Right lung (tissue), 5 donors: ENCODE results near the gene KCND3. TPM values are rescaled to one million over a fixed set of nuclear protein-coding genes. Genes with fewer than 3 reads are reported as not detected.

Source experiments
- DNase-seq, 2 donors: peaks; one replicate each; pipeline ENCODE4 v3.0.0-alpha.2; 2013
- polyA plus RNA-seq, 5 donors: library from polyadenylated mRNA; unstranded; fragments of 120-200 nt; gene quantifications; one replicate each; pipeline versions ENCODE4 v1.2.1 to v1.2.3, GENCODE V29; 2013; ENCODE audit warnings: inconsistent platforms in 1 of 5, low replicate concordance in 1 of 5; ENCODE audit not compliant: insufficient read length in 5 of 5, insufficient read depth in 1 of 5

The KCND3 gene
- polyA plus RNA-seq, 5 donors, result 0.40 to 0.85 (median 0.49) TPM

DNA sequence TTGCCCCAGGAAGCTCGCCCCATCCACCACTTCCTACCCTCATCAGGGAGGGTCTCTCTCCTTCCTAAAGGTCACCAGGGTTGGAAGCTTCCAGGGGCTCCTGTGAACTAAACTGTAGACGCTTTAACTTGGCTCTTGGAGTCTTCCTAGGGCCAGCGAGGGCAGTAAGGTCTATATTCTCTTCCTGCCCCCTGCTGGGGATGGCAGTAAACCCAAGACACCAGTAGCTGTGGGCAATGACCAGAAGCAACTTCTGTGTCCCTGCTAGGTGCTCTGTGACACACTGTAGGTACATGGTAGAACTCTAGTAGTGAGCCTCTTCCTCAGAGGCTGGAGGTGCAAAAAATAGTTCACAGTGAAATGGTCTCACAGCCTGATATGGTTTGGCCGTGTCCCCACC lies 30.0 kb downstream of the KCND3 start:
- no peak for DNase-seq

DNA sequence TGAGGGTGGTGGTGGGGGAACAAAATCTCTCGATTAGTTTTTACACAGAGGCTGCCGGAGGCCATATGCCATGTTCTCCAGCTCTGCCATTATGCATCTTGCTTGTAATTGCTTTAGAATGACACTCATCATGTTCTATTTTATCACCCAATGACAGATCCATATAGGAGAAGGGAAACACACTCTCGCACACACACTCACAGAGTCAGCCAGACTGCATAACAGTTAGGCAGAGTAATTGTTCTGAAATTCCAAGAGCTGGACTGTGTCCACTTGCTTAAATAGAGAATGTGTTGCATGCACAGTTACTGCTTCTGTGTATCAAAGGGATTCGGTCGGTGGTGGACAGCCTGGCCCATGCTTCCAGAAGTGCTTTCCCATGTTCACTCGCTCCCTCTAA lies 30.6 kb downstream of the KCND3 start:
- DNase-seq, result no peak

DNA sequence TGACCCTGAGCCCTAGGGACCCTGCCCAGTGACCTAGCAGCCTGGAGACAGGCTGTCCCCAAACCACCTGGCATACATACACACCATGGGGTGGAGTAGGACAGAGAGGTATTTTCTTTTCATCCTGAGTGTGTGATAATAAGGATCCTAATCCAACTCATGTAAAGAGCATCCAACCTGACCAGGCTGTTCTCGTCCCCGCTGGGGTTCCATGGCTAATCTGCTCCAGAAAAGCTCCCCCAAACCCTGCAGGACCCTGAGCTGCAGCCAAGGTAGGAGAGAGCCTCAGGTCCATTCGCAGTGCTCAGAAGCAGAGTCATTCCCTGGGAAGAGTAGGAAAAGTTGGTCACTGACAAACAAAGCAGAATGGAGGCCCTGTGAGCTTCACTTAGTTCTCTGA lies 31.4 kb downstream of the KCND3 start:
- no peak for DNase-seq

DNA sequence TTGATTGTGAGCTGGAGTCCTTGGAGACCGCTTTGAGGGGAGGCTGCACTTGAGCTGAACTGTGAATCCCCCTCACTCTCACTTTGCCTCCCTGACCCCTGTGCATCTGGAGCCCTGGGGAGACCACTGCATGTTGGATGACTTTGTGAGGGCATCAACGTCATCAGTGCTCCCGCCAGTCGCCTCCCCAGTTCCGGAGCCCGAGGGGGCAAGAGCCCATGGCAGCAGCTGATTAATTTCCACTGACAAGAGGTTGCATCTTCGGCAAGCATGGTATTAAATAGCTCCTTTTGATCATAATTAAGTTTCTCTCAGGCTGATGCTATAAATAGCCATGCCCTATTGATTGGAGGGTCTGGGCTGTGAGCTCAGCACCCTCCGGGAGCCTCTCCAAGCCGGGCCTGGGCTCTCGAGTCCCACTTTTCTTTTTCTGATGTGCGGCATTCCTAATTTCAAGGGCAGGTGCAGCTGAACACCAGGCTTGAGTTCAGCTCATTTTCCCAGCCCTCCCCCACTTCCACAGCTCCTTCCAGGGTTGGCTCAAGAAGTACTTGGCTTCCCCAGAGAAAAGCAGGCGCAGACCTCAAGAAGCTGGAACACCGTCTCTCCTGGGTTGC lies 33.2 kb downstream of the KCND3 start:
- DNase-seq, result peak; percentile 4 to 10

DNA sequence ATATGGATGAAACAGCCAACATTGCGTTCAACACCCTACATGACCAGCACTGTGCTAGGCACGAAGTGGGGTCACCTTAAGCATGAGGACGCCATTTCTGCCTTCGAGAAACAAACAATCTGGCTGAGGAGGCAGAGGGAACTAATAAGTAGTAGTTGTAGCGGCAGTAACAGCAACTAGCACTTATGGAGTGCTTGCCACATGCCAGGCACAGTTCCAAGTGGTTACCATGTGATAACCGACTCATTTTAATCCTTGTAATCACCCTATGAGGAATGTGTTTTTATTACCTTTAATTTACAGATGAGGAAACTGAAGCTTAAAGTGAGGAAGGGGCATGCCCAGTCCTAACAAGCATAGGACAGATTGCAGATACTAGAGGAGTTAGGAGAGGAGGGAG lies 33.7 kb downstream of the KCND3 start:
- peak in 1 of 2 donors; percentile 1 for DNase-seq

DNA sequence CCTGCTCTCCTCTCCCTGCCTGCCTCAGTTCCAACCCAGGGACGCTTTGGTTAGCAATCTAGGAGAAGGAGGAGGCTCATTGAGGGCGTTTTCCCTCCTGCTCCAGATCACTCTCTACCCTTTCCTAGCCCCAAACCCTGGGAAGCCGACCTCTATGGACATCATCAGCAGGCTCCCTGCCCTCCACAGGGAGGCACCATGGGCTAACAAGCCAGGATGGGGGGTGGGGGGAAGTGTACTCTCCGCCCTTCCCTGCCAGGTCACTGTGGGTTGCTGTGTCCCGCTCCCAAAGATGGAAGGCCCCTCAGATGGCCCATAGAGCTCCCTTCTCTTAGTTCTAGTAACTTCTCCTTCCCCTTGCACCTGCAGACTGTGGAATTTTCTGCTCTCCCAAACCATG lies 35.7 kb downstream of the KCND3 start:
- DNase-seq, result no peak

DNA sequence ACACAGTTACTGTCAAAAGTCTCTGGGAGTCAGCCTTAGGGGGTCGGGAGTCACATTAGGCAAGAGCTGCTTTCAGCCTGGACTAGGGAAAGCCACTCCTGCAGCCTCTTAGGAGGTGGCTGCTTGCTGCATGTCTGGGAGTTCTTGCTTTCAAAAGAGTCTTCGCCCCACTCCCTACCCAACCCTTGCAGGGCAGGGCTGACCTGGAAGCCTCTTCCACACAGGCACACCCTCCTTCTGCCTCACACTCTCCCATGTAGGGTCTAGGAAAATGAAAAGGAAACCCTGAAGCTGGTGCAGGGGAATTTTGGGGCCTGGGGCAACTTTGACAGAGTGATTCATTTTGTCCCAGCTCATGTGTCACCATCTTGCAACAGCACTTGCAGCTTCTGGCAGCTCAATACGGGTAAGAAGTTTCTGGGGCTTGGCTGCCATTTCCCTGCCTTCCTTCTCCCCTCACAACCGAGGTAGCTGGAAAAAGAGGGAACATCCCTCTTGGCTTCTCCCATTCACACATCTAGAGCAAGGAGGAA lies 37.3 kb downstream of the KCND3 start:
- DNase-seq, result no peak

DNA sequence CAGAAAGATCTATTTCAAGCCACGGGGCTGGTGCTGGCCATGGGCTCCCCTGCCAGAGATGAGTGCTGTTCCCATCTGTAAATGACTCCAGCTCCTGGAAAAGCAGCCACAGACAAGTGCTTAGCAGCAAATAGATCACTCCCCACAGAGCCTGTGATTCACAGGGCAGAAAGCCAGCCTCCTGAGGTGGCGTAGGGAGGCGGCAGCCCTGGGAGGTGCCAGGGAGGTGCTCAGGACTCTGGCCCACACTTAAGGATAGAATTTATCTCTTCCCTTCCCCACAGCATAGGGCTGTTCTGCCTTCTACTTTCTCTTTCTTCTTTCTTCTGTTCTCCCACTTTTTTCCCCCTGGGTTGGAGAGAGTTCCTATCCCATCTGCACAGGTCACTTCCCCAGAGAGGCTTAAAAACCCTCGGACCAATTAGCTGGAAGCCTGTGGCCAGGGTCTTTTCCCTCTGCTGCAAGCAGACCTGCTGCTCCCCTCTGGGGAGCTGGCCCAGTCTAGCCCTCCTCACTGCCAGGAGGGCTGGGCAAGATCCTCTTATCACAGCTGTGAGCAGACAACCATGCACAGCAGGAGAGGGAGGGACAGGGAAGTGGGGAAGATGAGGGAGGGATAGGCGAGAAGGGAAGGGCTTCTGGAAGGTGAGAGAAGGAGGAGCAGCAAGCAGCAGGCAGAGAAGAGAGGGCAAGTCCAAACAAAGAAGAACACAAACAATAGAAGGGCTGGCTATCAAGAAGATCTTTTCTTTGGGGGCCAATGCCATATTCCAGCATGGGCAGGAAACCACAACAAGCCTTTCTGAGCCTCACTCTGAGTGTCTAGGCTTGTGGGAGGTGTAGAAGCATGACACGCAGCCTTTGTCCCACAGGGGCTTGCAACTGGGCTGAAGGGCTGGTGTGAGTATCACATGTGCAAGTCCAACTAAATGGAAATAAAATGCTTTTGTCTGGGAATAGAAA lies 41.0 kb downstream of the KCND3 start:
- DNase-seq, result no peak

DNA sequence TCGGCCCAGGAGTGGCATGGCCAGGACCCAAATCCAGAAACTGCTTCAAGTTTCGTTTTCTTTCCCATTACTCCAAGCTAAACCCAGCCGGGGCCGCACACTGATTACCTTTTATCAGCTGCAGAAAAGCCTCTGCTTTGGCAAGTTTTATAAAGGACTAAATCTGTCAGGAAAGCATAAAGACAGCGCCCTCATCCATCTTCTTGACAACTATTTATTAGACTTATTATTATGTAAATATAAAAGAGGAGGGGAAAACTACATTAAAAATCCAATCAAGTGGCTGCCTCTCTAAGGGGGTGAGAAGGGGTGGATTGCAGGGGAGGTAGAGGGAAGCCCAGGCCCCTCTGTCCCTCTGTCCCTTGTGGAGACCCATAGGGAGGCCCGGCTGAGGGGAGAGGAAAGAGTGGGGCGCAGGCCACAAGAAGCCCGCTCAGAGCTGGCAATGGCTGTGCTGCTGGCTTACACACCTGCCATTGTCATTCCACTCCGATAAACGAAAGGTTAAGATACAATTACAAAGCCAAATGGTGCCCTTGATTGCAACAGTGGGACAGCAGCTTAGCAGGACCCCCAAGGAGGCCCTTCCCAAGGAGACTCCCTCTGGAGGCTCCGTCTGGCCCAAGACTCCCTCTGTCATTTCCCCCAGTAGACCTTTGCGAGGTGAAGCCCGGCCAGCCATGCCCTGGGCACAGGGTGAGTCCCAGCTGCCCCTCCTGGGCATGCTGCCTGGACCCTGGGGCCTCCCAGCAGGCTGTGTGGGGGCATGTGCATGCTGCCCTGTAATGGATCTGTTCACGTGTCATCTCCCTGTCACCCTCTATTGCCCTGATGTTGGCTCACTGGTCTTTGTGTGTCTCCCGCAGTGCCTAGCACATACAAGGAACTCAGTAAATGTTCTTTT lies 45.4 kb downstream of the KCND3 start:
- DNase-seq, result no peak

DNA sequence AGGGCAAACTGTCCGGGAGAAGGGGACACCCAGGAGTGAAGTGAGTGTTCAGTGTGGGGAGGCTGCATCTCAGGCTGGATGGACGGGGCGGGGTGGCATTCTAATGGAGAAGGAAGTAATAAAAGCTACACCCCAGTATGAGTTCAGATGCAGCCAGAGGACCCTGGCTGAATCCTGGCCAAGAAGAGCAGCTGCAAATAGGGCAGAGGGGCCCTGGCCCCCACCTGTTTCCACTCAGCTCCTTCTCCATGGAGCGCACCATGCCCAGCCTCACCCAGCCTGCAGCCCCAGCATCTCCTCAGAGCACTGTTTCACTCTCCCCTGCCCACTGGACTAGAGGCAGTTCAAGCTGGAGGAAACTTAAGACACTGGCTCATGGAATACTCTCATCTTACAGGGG lies 46.4 kb downstream of the KCND3 start:
- no peak for DNase-seq

DNA sequence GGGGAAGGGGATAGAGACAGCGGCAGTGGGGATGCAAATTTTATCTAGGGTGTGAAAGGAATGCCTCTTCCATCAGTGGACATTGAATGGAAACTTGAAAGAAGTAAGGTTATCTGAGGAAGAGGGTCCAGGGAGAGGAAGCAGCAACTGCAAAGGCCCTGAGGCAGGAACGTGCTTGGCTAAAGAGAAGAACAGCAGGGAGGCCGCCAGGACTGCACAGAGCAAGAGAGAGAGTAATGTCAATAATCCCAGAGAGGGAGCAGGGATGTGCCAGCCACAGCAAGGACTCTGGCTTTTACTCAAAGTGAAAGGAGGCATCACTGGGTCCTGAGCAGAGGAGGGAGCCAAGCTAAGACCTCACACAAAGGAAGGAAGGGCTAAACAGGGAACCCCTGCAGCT lies 50.9 kb downstream of the KCND3 start:
- DNase-seq, result no peak

DNA sequence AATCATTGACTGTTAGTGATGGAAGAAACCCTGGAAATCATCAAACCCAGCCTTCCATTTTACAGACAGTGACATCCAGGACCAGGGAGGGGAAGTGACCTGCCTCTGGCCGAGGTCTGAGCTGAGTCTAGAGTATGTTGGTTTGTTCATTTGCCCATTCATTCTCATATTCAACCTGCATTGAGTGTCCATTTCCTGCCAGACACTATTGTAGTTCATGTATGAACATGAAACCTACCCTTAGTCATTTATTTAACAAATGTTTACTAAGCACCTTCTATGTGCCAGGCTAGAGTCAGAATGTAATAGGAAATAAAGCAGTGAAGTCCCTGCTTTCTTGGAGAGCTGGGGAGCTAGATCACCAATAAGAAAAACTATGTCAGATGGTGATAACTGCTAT lies 51.3 kb downstream of the KCND3 start:
- no peak for DNase-seq

DNA sequence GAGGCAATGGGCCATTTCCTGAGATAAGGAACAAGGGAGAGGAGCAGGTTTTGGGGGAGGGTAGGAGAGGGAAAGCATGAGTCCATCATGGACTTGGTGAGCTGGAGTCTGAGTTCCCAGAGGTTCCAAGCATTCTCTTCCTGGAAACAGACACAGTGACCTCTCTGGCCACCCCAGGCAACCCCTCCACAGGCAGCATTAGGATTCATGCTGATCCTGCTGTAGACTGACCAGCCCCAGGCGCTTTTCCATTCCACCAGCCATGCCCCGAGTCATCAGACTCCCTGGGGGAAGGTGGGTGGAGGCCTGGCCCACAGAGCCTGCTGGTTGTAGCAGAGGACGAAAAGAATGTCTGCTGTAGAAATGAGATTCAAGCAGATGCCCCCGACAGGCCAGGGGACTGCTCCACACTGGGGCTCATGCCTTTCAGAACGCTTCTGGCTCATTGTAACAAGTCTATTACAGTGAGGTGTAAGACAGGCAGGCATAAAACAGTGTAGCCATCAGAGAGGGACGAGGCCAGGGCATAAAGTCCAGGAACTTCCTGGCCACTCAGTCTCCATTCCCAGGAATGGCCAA lies 52.2 kb downstream of the KCND3 start:
- DNase-seq, result no peak

DNA sequence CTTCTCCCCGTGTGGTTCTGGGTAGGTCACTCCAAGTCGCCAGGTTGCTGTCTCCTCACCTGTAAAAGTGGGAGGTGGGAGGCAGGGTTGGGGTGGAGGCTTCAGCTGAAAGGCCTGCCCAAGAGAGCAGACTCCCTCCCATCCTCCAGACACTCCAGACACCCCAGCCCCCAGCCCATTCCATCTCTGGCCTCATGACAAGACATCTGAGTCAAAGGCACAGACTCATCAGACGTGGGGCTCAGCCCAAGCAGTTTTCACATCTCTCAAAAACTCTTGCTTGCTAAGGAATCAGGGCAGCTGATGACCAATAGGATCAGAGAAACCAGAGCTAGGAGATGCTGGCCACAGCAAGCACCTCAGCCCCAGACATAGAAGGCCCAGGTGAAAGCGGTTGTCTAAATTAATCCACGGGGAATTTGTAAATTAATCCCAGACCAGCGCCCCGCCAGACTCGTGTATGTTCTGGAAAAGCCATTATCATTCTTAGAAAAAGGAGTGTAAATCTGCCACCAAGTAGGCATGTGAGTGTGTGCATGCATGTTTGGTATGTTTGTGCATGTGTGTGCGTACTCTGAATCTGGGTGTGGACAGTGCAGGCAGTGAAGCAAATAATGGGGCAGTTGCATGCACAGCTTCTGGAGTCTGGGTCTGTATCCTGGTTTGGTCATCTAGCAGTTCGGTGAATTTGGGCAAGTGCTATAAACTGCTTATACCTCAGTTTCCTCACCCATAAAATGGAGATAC lies 55.2 kb downstream of the KCND3 start:
- no peak for DNase-seq

DNA sequence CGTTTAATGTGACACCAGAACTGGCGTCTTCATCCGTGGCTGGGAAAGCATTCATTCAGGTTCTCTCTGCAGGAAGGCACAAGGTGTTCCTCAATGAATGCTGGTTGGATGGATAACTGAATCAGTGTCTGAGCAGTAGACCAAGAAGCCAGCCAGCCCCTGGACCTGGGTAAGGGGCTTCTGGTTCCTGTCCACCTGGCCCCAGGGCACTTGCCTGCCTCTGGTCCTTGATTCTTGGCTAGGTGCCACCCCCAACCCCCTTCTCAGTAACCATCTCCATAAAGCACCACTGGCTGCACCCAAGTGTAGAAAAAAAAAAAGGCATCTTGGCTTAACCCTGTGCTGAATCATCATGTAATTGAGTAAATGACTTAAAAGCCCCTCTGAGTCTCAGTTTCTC lies 59.1 kb downstream of the KCND3 start:
- no peak for DNase-seq

DNA sequence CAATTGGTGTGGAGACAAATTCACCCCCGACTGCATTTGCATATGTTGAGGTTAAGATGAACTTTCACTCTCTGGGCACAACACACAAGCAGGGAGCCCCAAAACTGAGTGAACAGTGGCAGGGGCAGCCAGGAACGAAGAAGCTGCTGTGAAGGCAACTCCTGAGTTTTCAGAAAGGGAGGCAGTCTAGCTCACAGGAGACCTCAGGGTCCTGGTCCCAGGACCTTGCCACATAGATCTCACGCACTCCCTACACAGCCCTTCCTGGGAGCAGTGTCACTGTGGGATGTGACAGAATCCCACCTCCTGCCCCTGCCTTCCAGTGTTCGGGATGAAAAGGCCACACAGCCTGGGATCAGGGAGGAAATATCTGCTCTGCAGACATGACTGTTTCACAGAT lies 60.9 kb downstream of the KCND3 start:
- no peak for DNase-seq

DNA sequence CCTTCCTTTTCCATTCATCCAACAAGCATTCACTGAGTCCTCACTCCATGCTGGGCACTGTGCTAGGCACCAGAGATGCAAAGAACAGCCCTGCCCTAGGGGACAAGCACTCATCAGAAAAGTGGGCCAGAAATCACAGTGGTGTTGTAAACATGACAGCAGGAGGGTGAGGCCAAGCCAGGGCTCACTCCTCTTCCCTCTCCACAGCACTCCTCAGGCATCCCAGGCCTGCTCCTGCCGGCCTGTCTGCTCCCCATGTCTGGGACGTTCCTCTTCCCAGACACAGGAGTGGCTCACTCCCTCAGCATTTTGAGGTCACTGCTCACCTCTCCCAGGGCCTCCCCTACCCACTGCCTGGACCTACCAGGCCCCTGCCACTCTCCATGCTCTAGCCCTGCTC lies 61.8 kb downstream of the KCND3 start:
- no peak for DNase-seq

DNA sequence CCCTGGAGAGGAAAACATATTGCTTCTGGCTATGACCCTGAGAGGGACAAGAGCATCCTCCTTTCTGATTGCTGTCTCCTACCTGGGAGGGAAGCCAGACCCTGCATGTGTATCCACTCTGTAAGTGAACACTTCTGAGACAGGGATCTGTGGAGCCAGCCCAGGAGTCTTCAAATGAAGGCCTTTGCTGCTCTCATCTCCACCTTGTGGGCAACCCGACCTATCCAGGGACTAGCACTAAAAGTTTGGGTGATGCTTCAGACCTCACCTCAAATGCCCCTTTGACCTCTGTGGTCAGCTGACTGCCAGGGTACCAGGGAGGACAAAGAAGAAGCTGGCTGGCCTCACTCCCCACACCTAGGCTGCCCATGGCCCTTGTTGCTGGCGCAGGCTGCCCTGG lies 64.7 kb downstream of the KCND3 start:
- DNase-seq, result no peak

DNA sequence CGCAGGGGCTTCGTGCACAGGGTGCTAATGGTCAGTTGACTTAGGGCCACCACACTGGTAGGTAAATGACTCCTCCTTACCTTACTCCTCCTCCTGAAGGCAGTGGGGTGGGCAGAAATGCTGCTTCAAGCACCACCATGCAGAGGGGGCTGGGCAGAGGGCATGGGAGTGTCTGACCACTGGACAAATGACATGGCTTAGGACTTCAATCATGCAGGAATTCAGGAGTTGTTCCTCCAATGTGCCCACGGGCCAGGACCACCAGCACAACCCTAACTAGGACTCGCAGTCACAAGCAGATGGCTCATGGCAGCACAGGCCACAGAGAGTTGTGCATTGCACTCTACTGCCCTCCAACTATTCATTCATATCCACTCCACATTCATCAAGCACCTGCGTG lies 65.7 kb downstream of the KCND3 start:
- DNase-seq, result no peak

DNA sequence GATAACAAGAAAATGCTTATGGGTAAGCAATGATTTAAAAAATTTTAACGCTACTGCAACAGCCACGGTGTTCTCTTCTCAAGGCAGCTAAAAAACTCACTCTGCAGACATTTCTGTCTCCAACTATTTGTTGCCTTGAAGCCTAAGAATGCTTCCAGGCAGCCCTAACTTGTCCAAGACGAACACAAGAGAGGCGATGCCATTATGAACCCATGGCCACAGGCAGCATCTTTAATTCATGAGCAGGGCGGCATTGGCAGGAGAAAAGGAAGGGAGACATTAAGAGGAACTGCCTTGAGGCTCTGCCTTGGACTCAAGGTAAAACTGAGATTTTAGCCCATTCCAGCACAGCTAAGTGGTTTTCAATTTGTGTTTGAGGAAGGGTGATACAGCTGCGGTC lies 67.5 kb downstream of the KCND3 start:
- no peak for DNase-seq
